Activated CD4-positive, alpha-beta T cell treated with anti-CD3 and anti-CD28 coated beads for 24 hours (primary cell): Measurements from ENCODE around the gene CTU1.

Experiments used
- DNase-seq, 2 donors: peaks; one replicate each; pipeline ENCODE4 v3.0.0-alpha.2; 2020; ENCODE audit warnings: low read depth in 2 of 2

Gene CTU1

GRCh38 chr19:51103926-51104341, 4.3 kb downstream of the CTU1 start:
- no peak for DNase-seq

- no peak for DNase-seq
Measured at GRCh38 chr19:51102991-51103390, 5.2 kb downstream of the CTU1 start.

GRCh38 chr19:51101171-51101865, 6.9 kb downstream of the CTU1 start:
- DNase-seq = no peak

GRCh38 chr19:51100601-51101000, 7.6 kb downstream of the CTU1 start:
- no peak for DNase-seq

GRCh38 chr19:51099047-51099382, 9.2 kb downstream of the CTU1 start:
- DNase-seq = no peak

- no peak for DNase-seq
Measured at GRCh38 chr19:51098365-51099046, 9.7 kb downstream of the CTU1 start.

- DNase-seq = no peak
Measured at GRCh38 chr19:51097796-51098195, 10.4 kb downstream of the CTU1 start.

- peak; percentile 66 to 73 for DNase-seq
Measured at GRCh38 chr19:51097166-51097738, 11.0 kb downstream of the CTU1 start.

GRCh38 chr19:51096473-51097165, 11.6 kb downstream of the CTU1 start:
- no peak for DNase-seq

GRCh38 chr19:51094696-51095279, 13.4 kb downstream of the CTU1 start:
- DNase-seq = peak in 1 of 2 donors; percentile 17

- no peak for DNase-seq
Measured at GRCh38 chr19:51093510-51094345, 14.5 kb downstream of the CTU1 start.

- DNase-seq = no peak
Measured at GRCh38 chr19:51093101-51093500, 15.1 kb downstream of the CTU1 start.

- no peak for DNase-seq
Measured at GRCh38 chr19:51091895-51092873, 16.0 kb downstream of the CTU1 start.

- no peak for DNase-seq
Measured at GRCh38 chr19:51091126-51091525, 17.1 kb downstream of the CTU1 start.

GRCh38 chr19:51090471-51090870, 17.7 kb downstream of the CTU1 start:
- DNase-seq = no peak

GRCh38 chr19:51089786-51090185, 18.4 kb downstream of the CTU1 start:
- DNase-seq = no peak

GRCh38 chr19:51086153-51086850, 21.9 kb downstream of the CTU1 start:
- no peak for DNase-seq

GRCh38 chr19:51084505-51084904, 23.7 kb downstream of the CTU1 start:
- DNase-seq = no peak

- no peak for DNase-seq
Measured at GRCh38 chr19:51083783-51084182, 24.4 kb downstream of the CTU1 start.

GRCh38 chr19:51083181-51083580, 25.0 kb downstream of the CTU1 start:
- no peak for DNase-seq
